ENCODE results near the gene SS18L1.

SS18L1 gene

DNA sequence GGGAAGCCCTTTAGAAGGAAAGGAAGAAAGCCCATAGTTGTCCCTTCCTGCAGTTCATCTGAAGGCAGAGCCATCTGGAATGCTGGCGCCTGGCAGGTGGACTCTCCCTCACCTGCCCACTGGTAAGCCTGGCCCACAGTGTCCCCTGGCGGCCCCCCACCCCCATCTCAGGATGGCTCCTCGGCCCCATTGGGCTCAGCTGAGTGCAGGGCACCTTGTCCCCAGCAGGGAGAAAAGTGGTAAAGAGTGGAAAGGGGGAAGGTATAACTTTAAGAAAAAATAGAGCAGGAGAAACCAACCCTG is 12.6 kb downstream of the SS18L1 start:
- DNase-seq (ENCODE audit: low spot score), result no peak

DNA sequence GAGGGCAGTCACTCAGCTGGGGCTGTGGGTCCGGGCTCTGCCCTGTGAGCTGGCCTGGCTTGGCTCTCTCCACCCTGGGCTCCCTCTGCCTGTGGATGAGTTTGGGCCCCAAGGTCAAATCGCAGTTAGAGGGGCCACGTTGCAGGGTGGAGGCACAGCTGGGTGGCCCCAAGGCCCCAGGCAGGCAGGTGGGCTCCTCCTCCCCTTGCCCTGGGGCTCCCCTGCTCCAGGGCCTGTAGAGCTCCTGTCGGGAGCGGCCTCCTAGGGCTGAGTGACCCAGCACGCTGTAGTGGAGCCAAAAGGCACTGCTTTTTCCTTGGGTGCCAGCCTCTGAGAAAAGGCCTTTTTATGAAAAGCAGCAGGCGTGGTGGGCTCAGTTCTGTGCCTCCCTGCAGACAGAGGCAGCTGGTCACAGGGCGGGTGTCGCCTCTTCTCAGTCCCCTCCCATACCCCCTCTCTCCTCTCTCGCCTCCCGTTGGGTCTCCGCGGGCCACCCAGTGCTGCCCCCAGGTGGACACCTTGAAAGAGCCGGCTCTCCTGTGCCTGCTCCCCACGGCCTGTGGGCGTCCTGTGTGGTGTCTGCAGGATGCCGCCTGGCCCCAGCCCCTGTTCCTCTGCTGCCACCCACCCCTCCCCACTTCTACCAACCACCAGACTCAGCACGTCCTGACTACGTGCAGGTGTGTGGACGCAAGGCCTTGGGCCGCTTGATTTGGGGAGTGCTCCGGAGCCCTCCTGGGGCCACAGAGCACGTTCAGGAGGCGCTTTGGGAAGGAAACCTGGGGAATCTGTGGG is 13.2 kb downstream of the SS18L1 start:
- no peak for DNase-seq (ENCODE audit: low spot score)

DNA sequence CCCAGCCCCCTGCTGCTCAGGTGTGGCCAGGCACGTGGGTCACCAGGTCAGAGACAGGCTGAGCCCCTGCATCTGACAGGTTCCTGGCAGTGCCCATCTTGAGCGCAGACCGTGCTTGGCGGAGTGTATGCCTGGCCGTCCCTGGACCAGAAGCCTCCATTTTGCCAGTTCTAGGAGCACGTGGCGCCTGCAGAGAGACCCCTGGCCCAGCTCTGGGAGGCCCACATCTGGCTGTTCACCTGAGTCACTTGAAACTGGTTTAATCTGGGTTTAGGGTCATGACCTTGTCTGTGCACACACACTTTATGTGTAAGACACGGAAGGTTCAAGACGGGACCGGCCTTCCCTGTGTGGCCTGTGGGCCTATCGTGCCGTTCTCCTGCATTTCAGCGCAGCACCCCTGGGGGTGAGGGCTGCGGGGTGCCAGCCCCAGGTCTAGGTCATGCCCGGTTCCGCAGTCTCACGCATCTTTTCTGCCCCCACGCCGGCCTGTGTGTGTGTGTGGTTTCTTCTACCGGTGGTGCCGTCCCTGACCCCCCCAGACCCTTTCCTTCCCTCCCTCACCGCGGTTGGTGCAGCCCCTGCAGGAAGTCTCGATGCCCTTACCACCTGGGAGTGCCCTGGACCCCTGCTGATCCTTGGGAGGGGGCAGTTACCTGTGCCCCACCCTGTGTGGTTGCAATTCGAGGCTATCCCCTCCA is 14.0 kb downstream of the SS18L1 start:
- DNase-seq (ENCODE audit: low spot score), result no peak

DNA sequence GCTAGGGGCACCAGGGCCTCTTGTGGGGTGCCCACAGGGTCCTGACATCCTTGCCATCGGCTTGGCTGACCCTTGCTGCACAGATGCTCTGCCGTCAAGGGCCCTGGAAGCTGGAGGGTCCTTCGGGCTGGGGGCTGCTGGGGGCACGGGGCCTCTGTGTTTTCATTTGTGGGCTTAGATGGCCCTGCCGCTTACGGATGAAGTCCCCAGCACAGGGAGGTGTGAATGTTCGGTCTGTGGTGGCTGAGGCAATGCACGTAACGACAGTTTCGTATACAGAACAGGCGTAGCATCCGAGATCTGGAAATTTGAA is 14.5 kb downstream of the SS18L1 start:
- no peak for DNase-seq (ENCODE audit: low spot score)

DNA sequence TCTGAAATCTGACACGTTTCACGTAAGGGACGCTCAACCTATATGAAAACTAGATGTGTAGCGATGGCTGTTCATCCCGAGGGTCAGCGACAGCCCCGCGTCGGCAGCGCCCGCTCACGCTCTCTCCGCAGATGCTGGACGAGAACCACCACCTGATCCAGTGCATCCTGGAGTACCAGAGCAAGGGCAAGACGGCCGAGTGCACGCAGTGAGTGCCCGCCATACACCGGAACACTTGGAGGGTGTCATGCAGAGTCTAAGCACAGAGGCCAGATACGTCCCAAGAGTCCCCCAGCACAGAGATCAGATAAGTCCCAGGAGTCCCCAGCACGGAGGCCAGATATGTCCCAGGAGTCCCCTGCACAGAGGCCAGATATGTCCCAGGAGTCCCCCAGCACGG is 15.0 kb downstream of the SS18L1 start:
- DNase-seq (ENCODE audit: low spot score), result no peak

DNA sequence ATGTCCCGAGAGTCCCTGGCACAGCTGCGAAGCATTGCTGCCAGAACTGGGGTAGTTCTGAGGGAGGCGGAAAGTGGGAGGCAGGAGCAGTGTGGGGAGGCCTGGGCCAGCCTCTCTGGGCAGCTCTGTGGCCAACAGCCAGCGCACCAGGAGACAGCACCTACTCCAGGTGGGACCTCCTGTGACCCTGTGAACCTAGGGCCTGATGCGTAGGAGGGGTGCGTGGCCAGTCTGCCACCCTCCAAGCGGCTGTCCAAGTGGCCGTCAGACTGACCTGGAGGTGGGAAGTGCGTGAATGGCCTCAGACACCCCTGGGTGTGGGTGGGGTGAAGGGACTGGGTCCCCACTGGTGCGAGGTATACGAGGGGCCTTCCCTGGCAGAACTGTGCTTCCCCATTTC is 15.5 kb downstream of the SS18L1 start:
- no peak for DNase-seq (ENCODE audit: low spot score)

DNA sequence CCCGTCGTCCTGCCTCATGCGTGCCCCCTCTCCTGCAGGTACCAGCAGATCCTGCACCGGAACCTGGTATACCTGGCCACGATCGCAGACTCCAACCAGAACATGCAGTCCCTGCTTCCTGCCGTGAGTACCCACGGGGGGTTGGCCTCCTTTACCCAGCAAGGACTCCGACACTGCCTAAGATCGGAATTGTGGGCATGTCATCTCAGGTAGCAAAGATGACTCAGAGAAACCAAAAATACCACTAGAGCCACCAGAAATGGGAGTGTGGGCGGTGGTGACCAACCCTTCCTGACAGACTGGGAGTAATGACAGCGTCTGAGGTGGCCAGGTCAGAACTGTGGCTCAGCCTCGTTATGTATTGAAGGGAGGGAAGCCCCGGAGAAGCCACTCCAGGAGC is 16.3 kb downstream of the SS18L1 start:
- no peak for DNase-seq (ENCODE audit: low spot score)

DNA sequence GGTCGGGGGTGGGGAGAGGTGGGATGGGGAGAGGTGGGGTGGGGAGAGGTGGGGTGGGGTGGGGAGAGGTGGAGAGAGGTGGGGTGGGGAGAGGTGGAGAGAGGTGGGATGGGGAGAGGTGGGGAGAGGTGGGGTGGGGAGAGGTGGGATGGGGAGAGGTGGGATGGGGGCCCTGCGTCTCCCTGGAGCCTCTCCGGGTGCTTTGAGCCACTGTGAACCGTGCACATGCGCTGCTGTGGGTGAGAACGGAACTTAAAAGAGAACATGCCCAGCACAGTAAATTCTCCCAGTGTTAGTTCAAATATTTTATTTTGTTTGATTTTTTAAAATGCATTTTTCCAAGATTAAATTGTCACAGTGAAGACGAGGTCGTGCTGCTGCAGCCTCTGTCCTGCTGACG is 16.7 kb downstream of the SS18L1 start:
- DNase-seq (ENCODE audit: low spot score), result no peak

DNA sequence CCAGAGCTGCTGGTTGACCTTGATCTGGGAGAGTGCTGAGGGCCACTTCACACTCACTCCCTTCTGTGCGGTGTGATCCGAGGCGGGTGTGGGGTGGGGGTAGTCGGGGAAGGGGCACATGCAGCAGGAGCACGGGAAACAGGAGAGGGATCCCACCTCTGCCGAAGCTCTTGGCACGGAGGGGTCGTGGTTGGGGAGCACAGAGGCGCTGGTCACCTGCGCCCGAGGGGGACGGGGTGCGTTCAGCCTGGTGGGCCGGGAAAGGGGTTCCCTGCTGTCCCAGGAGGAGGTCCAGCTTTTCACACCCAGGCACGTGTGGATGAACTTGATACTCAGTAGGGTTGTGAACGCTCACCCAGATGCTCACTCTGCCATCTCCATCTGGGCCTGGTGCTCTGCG is 17.3 kb downstream of the SS18L1 start:
- DNase-seq (ENCODE audit: low spot score), result no peak

DNA sequence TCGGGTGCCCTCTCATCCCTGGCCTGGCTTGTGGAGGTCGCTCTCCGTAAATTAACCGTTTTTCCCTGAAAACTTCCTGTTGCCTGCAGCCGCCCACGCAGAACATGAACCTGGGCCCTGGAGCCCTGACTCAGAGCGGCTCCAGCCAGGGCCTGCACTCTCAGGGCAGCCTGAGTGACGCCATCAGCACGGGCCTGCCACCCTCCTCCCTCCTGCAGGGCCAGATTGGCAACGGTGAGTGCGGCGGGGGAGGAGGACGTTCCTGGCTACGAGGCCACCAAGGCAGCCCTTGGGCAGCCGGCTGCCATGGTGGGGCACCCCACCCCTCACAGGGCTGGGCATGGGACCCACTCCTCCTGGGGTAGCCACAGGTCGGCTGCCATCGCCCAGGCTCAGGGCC is 17.8 kb downstream of the SS18L1 start:
- DNase-seq (ENCODE audit: low spot score), result no peak

DNA sequence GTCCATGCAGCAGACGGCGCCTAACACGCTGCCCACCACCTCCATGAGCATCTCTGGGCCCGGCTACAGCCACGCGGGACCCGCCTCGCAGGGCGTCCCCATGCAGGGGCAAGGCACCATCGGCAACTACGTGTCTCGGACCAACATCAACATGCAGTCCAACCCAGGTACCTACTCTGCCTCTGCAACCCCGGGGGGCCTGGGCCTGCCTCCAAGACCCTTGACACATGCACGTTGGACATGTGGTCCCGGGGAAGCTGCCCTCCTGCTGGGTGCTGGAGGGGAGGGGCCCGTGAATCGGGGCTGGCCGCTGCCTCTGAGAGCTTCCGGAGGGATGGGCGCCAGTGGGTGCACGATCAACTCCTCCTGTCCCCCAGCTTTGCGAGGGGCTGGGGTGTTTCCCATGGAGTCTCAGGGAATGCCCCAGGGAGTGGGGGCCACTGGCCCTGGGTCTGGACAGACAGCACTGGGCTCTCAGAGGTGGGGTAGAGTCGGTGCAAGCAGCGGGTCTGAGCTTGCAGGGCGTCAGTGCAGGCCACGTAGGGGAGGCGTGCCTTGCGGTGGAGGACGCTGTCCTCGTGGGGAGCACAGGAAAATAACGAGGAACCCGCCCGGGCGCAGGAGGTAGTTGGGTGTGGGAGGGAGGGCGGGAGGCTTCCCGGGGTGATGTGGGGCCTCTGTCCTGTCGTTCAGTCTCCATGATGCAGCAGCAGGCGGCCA is 19.4 kb downstream of the SS18L1 start:
- DNase-seq (ENCODE audit: low spot score), result no peak

DNA sequence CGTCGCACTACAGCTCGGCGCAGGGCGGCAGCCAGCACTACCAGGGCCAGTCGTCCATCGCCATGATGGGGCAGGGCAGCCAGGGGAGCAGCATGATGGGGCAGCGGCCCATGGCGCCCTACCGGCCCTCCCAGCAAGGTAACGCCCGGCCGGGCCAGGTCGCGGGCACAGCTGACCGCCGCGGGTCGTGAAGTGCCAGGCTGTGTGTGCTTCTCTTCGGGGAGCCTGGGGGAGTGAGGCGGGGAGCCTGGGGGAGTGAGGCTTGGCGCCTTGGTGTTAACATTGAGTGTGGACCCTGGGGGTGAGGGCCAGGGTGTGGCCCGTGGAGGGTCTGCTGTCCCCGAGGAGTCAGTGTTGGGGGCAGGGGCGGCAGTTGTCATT is 19.9 kb downstream of the SS18L1 start:
- DNase-seq (ENCODE audit: low spot score), result no peak

DNA sequence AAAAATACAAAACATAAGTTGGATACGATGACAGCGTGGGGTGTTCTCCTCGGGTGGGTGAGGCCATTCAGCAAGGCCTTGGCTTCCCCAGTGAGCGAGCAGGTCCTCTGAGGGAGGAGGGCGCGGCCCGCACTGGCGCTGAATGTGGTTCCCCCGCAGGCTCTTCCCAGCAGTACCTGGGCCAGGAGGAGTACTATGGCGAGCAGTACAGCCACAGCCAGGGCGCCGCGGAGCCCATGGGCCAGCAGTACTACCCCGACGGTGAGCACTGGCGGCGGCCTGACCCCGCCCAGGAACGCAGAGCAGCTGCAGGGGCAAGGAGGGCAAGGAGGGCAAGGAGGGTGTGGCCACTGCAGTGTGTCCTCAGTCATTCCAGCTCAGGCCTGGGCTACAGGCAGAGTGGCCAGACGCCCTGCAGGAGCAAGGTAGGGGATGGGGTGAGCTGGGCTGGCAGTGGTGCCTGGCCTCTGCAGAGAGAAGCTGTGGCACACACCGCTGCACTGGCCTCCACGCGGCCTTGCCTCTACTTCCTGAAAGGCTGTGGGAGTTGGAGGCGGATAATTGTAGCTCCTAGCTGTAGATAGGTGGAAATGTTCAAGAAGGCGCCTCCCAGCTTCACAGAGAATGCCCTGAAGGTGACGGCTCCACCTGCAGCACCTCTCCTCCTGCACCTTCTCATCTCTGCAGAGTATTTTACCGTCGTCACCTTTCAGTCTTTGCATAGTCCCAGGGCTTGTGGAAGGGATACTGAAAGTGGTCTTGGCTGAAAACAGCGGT is 20.6 kb downstream of the SS18L1 start:
- DNase-seq (ENCODE audit: low spot score), result no peak

DNA sequence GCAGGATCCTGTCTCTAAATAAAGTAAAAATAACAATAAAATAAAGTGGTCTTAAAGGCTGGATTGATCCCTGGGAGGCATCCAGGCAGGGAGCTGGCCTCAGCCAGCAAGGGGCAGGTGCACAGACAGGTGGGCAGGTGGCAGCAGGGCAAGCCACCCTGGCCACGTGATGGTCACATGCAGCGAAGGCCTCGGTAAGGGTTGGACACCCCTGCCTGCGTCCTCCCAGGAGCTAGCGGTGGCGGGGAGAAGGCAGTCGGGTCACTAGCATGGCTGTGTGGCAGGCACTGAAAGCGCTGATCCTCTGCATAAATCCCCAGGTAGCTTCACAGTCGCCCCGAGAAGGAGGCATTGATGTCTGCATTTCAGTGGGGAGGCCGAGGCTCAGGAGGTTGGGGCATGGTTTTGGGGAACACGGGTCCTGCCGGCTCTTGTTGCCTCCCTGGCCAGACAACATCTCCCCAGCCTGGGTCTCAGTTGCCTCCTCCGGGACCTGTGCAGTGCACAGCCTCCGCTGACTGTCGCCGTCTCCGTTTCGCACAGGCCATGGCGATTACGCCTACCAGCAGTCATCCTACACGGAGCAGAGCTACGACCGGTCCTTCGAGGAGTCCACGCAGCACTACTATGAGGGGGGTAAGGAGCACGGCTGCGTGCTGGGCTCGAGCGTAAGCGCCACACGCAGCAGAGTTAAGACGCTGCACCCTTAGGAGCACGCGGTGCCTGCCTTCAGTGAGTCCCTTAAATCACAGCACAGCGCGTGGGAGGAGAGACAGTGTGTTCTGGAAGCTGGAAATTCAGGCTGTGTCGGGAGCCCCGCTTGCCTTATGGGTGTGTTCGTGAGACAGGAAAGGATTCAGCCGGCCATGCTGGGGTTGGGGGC is 21.6 kb downstream of the SS18L1 start:
- no peak for DNase-seq (ENCODE audit: low spot score)

DNA sequence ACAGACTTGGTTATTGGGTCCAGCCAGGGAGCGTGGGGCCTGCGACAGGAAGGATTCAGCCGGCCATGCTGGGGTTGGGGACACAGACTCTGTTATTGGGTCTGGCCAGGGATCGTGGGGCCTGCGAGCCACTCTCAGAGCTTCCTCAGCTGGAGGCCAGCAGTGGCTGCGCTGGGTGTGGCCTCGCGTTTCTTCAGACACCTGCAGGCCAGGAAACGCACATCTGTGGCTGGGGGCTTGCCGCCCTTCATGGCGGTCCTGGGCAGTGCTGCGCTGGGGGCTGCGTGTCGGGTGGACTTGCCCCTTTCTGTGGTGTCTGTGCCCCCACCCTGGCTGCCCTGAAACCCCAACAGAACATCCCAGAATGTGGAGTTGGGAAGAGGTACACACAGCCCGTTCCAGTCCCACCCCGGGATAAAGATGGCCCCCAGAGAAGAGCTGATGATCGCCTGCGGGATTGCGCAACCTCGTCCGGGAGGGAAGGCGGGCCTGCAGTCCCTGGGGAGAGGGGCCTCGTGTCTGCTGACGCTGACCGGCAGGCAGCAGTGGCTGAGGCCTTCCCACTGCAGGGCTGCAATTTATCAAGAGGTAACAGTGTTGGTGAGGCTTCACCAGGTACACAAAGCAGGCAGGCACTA is 22.3 kb downstream of the SS18L1 start:
- no peak for DNase-seq (ENCODE audit: low spot score)

DNA sequence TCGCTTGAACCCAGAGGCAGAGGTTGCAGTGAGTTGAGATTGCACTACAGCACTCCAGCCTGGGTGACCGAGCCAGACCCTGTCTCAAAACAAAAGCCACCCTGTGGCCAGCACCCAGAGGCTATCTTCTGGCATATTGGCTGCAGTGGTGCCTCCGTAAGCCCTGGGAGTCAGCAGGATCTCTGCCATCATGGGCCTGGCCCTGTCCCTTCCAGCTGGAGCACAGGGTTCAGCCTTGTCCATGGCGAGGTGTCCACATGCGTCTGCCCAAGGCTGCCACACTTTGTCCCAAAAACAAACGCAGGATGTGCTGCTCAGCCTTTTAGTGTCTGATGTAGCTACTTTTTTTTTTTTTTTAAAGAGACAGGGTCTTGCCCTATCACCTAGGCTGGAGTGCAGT is 23.9 kb downstream of the SS18L1 start:
- no peak for DNase-seq (ENCODE audit: low spot score)

DNA sequence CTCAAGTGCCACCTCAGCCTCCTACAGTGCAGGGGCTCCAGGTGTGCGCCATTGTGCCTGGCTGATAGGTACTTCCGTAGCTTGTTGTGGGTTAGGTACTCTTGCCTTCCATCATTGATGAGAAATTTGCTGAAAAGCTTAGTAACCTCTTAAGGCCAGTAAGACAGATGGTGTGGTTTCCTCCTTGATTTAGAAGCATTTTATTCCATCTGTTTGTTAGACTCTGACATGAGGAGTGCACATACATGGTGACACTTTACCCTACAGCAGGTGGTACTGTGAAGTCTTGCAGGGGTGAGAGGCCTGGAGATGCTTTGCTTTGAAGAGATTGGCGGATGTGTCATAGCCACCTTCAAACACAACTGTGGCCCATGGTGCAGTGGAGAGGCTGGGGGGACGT is 24.5 kb downstream of the SS18L1 start:
- DNase-seq (ENCODE audit: low spot score), result no peak

DNA sequence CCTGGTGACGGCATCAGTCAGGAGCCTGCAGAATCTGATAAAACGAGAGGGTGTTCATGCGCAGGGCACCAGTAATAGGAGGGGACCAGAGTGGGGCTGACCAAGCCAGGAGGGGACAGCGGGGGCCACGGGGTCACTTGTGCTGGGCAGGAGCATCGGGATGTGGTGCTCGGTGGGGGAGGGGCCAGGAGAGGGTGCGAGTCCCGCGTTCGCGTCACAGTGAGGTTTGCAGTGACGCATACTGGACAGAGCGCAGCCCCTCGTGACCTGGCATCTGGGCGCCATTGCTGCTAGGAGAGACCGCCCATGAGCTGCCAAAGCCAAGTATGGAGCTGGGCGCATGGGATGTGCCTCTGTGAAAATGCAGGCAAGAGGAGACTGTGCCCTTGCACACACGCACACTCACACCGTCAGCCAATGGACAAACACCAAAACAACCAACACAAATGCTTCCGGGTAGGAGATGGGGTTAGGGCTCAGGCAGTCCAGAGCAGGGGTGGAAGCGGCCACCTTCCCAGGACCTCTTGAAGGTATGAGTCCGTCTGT is 25.4 kb downstream of the SS18L1 start:
- DNase-seq (ENCODE audit: low spot score), result no peak

DNA sequence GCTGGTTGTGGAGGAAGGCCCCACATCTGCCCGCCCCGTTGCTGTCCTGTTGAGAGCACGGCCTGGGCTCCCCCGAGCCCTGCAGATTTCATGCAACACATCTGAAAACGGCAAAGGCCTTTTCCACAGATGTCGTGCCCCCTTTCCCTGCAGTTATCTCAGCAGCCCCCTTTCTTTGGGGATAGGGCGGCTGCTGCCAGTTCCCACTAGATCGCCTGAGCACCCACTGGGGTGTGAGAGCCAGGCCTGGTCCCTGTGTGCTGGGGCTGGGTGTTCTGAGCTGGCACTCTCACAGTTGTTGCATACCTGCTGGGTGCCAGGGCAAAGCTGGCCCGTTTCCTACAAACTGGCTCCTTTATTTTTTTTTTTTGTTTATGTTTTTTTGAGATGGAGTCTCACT is 27.0 kb downstream of the SS18L1 start:
- no peak for DNase-seq (ENCODE audit: low spot score)

DNA sequence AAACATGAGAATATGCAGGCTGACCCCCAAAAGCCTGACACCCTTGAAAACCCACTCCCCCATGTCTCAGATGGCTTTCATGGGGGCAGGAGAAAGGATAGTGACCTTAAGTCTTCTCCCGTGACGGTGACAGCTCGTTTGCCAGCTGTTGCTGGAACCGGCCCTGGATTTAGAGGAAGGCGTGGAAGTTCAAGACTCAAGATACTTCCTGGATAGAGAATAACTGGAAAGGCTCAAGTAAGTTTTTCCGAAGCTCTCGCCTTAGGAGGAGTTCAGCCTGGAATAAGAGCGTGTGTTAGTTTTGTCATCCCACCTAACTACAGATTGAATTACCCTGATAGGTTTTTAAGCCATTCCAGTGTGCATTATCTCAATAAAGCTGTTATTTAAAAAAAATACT is 27.7 kb downstream of the SS18L1 start:
- no peak for DNase-seq (ENCODE audit: low spot score)

DNA sequence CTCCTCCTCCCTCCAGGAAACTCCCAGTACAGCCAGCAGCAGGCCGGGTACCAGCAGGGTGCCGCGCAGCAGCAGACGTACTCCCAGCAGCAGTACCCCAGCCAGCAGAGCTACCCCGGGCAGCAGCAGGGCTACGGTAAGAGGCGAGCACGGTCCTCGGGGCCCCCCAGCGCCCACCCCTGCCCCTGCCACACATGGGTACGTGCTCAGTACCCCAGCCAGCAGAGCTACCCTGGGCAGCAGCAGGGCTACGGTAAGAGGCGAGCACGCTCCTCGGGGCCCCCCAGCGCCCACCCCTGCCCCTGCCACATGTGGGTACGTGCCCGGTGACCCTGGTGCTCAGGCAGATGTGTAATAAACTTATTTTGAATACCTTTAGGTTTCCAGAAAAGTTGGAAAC is 29.1 kb downstream of the SS18L1 start:
- DNase-seq (ENCODE audit: low spot score), result no peak

Data from pons (tissue), 1 donor.